Ovary (tissue), 3 donors: ENCODE data around the gene OSTF1.

ENCODE experiments used
- CTCF ChIP-seq, 3 donors: fragments of 450-650 bp in 2 of 3; fragments of 200-600 bp in 1 of 3; IDR thresholded peaks; one replicate each; pipeline versions ENCODE4 v1.5.1 to v1.8.0; 2016 to 2022; ENCODE audit warnings: antibody characterized with exemption in 3 of 3, mild to moderate bottlenecking in 1 of 3
- EP300 ChIP-seq: sonication (generic); formaldehyde crosslinking; IDR thresholded peaks from one replicate; pipeline ENCODE4 v1.6.1; 2017; ENCODE audit warnings: antibody characterized with exemption
- donor health status: DM: no; HTN: no; CAD: no.

- TF ChIP-seq CTCF (IDR thresholded peaks at IDR 0.05) (no peak), EP300 (no peak)
These were observed 4.9 kb upstream of the OSTF1 start for GRCh38 chr9:75083188-75083970.
